GM10266 (cell line): ENCODE data around the gene FAH.

Experiments used
- DNase-seq: peaks from one replicate; pipeline ENCODE4 v3.0.0; 2012; ENCODE audit errors: extremely low spot score
- CTCF ChIP-seq: IDR thresholded peaks from 2 replicates; pipeline ENCODE4 v1.5.1; 2012; ENCODE audit warnings: mild to moderate bottlenecking, low read depth; ENCODE audit not compliant: control insufficient read depth, insufficient read depth; ENCODE audit errors: missing control alignments

The FAH gene

GRCh38 chr15:80191897-80192595, 39.2 kb downstream of the FAH start:
- no peak for DNase-seq
- no peak for TF ChIP-seq CTCF

- no peak for TF ChIP-seq CTCF
- DNase-seq, result no peak
Observed at GRCh38 chr15:80194186-80194585, 41.4 kb downstream of the FAH start.

GRCh38 chr15:80194914-80195313, 42.1 kb downstream of the FAH start:
- DNase-seq, result no peak
- no peak for TF ChIP-seq CTCF

GRCh38 chr15:80199366-80199765, 46.6 kb downstream of the FAH start:
- no peak for TF ChIP-seq CTCF
- DNase-seq, result no peak

- DNase-seq, result no peak
- no peak for TF ChIP-seq CTCF
Observed at GRCh38 chr15:80199869-80200268, 47.1 kb downstream of the FAH start.

GRCh38 chr15:80201256-80202015, 48.6 kb downstream of the FAH start:
- no peak for TF ChIP-seq CTCF
- no peak for DNase-seq

GRCh38 chr15:80202016-80202315, 49.2 kb downstream of the FAH start:
- no peak for DNase-seq
- TF ChIP-seq CTCF, result no peak
